NB4 (cell line): ENCODE results near the gene SPTBN5.

ENCODE experiments used
- DNase-seq: peaks from one replicate; pipeline ENCODE4 v3.0.0; 2010; ENCODE audit warnings: low read depth
- H3K4me3 ChIP-seq: one replicate; pipeline ENCODE4 v1.5.1; 2011; ENCODE audit warnings: mild to moderate bottlenecking, low read depth, low read length, moderate library complexity
- MYC ChIP-seq: IDR thresholded peaks from 2 replicates; pipeline ENCODE4 v1.6.1; 2011; ENCODE audit warnings: low read depth, low read length
- POLR2A ChIP-seq: IDR thresholded peaks from 2 replicates; pipeline ENCODE4 v1.6.1; 2011; ENCODE audit warnings: mild to moderate bottlenecking; ENCODE audit not compliant: insufficient read length; ENCODE audit errors: extremely low read depth
- TF ChIP-seq, protein P1 (sequence below): IDR thresholded peaks from 2 replicates; pipeline ENCODE4 v1.6.1; 2011; ENCODE audit warnings: low read depth, low read length
- TF ChIP-seq, protein P2 (sequence below): IDR thresholded peaks from one replicate; pipeline ENCODE4 v1.5.1; 2012; ENCODE audit warnings: low read depth, low read length

Gene SPTBN5

DNA sequence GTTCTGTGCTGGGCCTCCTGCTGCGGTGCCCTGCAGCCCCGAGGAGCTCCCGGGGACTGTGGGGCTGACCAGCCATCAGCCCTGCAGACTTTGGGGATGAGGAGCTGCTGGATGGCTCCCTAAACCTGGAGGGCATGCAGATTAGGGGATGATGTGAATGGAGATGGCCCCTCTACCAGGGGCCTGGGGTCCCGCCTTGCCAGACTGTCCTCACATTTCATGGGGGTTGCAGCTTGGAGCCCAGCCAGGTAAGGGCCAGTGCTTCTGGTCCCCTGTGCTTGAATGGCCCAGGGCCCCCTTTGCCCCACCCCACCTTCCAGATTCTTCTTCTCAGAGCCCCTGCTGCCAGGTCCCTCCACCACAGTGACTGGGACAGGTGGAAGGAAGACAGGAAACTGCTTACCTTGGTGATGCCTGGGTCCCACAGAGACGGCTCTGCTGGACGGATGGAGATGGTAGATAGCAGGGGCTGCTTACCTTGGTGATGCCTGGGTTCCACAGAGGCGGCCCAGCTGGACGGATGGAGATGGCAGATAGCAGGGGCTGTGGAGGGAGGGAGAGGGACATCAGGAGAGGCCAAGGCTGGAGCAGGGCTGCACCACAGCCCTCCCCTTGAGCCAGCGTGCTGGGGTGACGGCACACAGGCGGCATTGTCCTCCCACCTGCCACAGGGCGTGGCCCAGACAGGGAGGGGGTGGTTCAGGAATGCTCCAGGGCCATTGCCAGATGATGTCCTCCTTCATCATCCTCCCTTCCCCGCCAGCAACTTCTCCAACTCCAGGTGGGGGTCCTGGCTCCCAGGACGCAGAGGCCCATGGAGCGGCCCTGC is at the start of gene SPTBN5:
SPTBN5 (minus strand) TSS at position 632 of the 829 bp plus-strand sequence; CDS start at position 76, 556 bp downstream.
- no peak within 1 kb of the TSS for H3K4me3 ChIP-seq
- TF ChIP-seq MYC (no peak), POLR2A (no peak)
- TF ChIP-seq, protein P1, sequence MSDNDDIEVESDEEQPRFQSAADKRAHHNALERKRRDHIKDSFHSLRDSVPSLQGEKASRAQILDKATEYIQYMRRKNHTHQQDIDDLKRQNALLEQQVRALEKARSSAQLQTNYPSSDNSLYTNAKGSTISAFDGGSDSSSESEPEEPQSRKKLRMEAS: no peak
- TF ChIP-seq, protein P2, sequence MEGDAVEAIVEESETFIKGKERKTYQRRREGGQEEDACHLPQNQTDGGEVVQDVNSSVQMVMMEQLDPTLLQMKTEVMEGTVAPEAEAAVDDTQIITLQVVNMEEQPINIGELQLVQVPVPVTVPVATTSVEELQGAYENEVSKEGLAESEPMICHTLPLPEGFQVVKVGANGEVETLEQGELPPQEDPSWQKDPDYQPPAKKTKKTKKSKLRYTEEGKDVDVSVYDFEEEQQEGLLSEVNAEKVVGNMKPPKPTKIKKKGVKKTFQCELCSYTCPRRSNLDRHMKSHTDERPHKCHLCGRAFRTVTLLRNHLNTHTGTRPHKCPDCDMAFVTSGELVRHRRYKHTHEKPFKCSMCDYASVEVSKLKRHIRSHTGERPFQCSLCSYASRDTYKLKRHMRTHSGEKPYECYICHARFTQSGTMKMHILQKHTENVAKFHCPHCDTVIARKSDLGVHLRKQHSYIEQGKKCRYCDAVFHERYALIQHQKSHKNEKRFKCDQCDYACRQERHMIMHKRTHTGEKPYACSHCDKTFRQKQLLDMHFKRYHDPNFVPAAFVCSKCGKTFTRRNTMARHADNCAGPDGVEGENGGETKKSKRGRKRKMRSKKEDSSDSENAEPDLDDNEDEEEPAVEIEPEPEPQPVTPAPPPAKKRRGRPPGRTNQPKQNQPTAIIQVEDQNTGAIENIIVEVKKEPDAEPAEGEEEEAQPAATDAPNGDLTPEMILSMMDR: no peak
- no peak for DNase-seq

DNA sequence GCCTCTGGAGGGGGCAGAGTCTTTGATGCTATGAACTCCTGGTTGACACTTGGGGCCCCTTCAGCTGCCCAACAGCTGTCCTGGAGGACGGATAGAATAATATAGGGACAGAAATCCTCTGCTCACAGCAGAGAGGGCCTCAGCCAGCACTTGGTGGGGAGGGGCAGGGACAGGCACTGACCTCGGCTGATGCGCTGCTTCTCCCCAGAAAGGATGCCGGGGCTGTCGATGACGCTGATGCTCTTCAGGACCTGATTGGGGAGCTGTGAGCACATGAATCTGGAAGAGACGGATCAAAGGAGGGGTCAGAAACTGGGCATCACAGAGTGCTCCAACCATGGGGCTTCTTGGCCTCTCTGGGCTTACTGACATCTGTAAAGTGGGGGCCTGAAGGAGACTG is 49.0 kb upstream of the SPTBN5 start:
- TF ChIP-seq, protein P1: no peak
- no peak for TF ChIP-seq POLR2A
- DNase-seq: no peak
- H3K4me3 ChIP-seq: no peak overlapping the region

GRCh38 chr15:41941644-41942415 is 48.0 kb upstream of the SPTBN5 start:
- TF ChIP-seq MYC (no peak), POLR2A (no peak)
- TF ChIP-seq, protein P2: no peak
- TF ChIP-seq, protein P1: no peak
- no peak overlapping the region for H3K4me3 ChIP-seq
- no peak for DNase-seq

DNA sequence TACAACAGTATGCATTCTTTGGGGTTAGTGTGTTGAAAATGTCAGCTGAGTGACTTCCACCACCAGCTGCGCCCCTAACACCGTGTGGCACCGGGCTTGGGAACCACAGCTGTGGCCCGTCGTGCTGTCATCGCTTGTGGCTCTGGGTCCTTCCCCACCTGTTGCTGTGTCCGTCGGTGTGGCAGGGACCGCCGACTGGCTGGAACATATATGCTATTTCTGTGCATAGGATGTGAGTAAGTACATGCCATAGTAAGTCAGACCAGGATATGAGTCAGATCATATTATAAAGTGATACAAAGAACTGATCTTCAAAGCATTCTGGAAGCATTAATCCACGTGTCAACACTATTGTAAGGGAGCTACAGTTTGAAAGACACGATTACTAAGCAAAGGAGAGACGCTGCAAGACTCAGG is 46.6 kb upstream of the SPTBN5 start:
- TF ChIP-seq MYC: no peak
- no peak for TF ChIP-seq POLR2A
- TF ChIP-seq, protein P1: no peak
- TF ChIP-seq, protein P2: no peak
- no peak overlapping the region for H3K4me3 ChIP-seq
- DNase-seq: no peak

GRCh38 chr15:41939986-41940385 is 46.1 kb upstream of the SPTBN5 start:
- no peak overlapping the region for H3K4me3 ChIP-seq

More at GRCh38 chr15:41939986-41940385, 46.1 kb upstream of the SPTBN5 start:
- TF ChIP-seq, protein P2: no peak
- TF ChIP-seq POLR2A (no peak), MYC (no peak)
- TF ChIP-seq, protein P1: no peak
- no peak for DNase-seq
